NCI-H526 treated with DMSO at 0.1 percent for 48 hours (cell line): ENCODE measurements around the gene PPP1R2C.

Source experiments
- DNase-seq: peaks from one replicate; lab custom pipeline; 2025; lab: John Stamatoyannopoulos, UW

PPP1R2C gene

GRCh38 chrX:42748067-42748850 lies 29.7 kb downstream of the PPP1R2C start:
- no peak for DNase-seq

- DNase-seq = no peak
These were observed 31.4 kb downstream of the PPP1R2C start for GRCh38 chrX:42746606-42747005.

GRCh38 chrX:42740456-42740855 lies 37.5 kb downstream of the PPP1R2C start:
- DNase-seq = no peak

DNA sequence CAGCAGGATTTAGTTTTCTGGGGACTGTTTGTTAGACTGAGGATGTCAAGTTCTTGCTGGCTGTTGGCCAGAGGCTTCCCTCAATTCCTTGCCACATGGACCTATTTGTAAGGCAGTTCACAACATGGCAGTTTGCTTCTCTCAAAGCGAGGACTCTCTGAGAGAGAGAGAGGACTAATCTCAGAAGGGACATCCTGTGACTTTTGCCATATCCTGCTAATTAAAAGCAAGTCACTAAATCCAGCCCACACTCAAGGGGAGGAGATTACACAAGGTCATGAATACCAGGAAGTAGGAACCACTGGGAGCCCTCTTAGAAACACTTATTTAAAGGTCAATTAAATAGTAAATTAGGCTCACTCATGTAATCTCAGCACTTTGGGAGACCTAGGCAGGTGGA lies 38.2 kb downstream of the PPP1R2C start:
- no peak for DNase-seq

GRCh38 chrX:42739258-42739657 lies 38.7 kb downstream of the PPP1R2C start:
- DNase-seq = no peak

- DNase-seq = no peak
These were observed 39.4 kb downstream of the PPP1R2C start for GRCh38 chrX:42738552-42738951.

DNA sequence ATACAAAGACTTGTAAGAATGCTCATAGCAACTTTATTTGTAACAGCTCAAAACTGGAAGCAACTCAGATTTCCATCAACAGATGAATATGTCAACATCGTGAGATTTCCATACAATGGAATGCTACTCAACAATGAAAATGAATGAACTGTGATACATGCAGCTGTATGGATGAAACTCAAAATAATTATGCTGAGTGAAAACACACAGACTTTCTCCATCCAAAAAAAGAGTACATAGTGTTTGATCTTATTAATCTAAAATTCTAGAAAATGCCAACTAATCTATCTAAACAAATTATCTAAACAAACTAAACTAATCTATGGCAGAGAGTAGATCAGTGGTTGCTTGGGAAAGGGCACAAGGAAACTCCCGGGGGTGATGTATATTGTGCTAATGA lies 42.7 kb downstream of the PPP1R2C start:
- no peak for DNase-seq

GRCh38 chrX:42732506-42732905 lies 45.5 kb downstream of the PPP1R2C start:
- DNase-seq = no peak
